GM10266 (cell line): ENCODE results near the gene ZNF521.

Experiments used
- DNase-seq: peaks from one replicate; pipeline ENCODE4 v3.0.0; 2012; ENCODE audit errors: extremely low spot score
- TF ChIP-seq, protein P1 (sequence below): IDR thresholded peaks from 2 replicates; pipeline ENCODE4 v1.5.1; 2012; ENCODE audit warnings: mild to moderate bottlenecking, low read depth; ENCODE audit not compliant: control insufficient read depth, insufficient read depth; ENCODE audit errors: missing control alignments

ZNF521 gene

DNA sequence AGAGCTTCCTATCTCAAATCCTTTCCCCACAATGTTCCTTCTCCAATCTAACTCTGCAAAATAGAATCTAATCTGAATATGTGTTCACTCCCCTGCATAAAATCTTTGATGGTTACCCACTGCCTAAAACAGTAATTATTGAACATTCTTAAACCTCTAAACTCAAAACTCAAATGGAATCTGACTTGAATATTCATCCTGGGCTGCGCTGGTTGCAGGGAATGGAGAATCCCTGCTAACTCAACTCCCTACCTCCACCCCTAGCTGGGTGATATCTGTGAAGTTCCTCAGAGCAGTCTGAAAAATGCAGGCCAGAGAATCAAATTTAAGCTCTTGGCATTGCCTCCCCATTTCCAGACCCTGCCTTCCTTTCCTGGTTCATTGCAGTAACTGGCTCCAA is 44.8 kb downstream of the ZNF521 start:
- no peak for DNase-seq
- TF ChIP-seq, protein P1, sequence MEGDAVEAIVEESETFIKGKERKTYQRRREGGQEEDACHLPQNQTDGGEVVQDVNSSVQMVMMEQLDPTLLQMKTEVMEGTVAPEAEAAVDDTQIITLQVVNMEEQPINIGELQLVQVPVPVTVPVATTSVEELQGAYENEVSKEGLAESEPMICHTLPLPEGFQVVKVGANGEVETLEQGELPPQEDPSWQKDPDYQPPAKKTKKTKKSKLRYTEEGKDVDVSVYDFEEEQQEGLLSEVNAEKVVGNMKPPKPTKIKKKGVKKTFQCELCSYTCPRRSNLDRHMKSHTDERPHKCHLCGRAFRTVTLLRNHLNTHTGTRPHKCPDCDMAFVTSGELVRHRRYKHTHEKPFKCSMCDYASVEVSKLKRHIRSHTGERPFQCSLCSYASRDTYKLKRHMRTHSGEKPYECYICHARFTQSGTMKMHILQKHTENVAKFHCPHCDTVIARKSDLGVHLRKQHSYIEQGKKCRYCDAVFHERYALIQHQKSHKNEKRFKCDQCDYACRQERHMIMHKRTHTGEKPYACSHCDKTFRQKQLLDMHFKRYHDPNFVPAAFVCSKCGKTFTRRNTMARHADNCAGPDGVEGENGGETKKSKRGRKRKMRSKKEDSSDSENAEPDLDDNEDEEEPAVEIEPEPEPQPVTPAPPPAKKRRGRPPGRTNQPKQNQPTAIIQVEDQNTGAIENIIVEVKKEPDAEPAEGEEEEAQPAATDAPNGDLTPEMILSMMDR: no peak

DNA sequence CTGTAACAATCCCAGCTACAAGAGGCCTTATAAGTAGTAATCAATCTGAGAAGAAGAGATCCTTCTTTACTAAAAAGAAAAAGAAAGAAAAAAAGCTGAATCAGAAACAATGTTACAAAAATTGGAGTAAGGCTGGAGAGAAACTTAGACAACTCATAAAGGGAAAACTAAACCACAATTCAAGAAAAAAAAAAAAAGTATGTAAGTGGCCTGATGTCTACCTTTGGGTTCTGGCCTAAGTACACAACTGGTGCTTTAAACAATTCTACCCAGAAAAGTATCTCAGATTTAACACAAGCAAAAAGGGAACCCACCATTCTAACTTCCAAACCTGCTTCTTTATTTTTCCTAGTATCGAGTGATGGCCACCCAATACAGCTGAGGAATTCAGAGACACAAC is 45.3 kb downstream of the ZNF521 start:
- DNase-seq: no peak
- TF ChIP-seq, protein P1: no peak

DNA sequence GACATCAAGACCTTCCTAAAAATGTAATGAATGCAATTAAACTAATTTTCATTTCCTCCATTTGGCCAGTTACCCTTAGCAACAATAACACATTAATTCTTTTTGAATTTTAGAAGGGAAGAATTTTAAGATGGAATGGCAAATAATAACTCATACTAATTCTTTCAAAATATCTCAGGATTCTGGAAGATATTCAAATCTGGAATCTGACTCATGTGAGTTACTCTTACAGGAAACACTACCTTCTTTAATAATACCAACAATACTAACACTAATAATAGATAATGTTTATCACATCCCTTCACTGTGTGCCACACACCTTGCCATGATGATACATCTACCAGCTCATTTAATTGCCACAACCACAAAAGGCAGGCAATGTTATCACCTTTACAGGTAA is 46.4 kb downstream of the ZNF521 start:
- DNase-seq: no peak
- TF ChIP-seq, protein P1: no peak

DNA sequence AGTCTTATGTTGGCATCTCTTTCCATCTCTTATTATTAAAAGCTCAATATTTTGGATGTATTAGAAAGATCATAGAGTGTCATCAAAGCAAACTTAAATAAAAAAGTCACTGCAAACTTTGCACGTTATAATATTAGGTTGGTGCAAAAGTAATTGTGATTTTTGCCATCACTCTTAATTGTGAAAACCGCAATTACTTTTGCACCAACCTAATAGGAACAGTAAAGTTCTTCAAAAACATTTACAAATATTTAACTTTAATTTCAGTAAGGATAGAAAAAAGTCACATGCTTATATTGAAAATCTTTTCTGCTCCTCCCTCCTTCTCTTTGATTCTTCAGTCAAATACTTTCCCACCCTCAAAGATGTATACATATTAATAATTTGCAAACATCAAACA is 51.5 kb downstream of the ZNF521 start:
- TF ChIP-seq, protein P1: no peak
- no peak for DNase-seq

DNA sequence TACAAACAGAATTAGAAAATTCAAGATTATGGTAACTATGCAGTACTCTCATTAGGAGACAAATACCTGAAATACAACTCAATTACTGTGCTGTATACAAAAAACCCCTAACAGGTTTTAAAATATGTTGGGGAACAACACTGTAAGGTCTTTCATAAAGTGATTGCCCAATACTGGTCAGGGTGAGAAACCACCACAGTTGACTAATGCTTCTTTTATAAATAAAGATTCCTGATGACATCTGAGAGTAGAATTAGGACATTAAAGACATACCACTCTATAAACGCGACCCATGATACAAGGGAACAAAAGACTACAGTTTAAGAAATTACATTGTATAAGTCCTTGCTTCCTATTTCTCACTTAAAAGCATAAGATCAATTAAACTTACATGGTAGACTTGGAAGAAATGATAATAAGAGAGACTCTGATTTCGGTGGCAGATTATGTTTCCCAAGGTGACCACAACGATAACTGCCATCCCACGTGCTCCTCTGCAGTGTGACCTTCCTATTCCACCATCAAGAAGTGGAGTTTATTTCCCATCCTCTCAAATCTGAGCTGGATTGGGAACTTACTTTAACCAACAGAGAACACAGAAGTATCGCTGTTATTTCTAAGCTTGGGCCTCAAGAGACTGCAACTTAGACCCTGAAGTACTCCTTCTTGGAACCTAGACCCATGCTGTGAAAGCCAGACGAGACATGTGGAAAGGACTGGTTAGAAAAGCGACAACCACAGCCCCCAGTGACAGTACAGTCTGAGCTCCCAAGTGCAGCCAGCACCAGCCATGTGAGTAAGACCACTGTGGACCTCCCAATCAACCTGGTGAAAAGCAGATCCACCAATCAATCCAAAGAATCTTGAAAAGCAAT is 52.3 kb downstream of the ZNF521 start:
- TF ChIP-seq, protein P1: no peak
- no peak for DNase-seq

DNA sequence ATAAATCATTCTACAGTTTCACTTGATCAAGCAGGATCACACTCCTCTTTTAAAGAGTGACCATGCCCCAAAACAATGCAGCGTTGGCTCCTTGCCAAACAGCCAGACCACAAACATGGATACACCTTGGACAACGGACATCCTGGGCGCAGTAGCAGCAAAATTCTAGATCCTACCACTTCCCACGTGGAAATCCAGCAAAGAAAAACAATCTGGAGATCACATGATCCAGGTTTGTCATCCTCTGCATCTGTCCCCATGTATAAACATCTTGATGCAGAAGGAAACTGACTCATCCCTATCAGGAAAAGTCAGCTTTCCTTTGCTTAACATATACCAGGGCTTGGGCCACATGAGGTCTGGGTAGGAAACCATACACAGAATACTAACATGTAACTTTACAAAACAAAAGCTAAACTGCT is 53.1 kb downstream of the ZNF521 start:
- DNase-seq: no peak
- TF ChIP-seq, protein P1: no peak

DNA sequence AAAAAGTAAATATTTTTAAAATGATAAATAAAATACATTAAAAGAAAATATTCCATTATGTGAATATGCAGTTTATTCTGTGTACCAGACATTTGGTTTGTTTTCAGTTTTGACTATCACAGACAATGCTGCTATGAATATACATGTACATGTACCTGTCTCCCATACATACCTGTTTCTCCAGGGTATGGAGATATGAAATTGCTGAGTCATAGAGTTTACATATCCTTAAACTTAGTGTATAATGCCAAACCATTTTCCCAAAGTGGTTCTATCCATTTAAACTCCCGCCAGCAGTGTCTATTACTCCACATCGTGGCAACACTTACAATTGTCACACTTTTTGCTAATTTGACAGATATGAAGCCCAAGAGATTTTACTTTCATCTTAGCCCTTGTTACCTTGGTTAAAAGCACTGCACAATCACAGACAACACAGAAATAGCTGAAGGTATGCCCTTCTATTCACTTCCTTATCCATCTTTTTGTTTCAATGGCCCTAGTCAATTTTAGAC is 56.3 kb downstream of the ZNF521 start:
- DNase-seq: no peak
- TF ChIP-seq, protein P1: no peak
